HCT116 (cell line): ENCODE results near the gene FGF3. TPM values are rescaled to one million over a fixed set of nuclear protein-coding genes. Genes with fewer than 3 reads are reported as not detected.

Experiments used
- ATAC-seq: fragments of 200-7000 bp; cut with Tn5 transposase; 2 replicates; pipeline ENCODE4 v1.9.1; 2020; ENCODE audit warnings: mild to moderate bottlenecking, moderate library complexity
- BruUV-seq: library from RNA; stranded (reverse); fragments of 400-500 nt; replicated peaks from 2 replicates; lab custom pipeline; 2021; lab: Mats Ljungman, UMichigan
- CTCF ChIA-PET: fragments of 300-600 bp; sonication (Branson Sonifier 250); formaldehyde crosslinking; loops from one replicate; lab custom pipeline; 2021; ENCODE audit warnings: antibody characterized with exemption; lab: Charles Lee
- POLR2A ChIA-PET: fragments of 300-600, 350-600 bp; sonication (Branson Sonifier 250); formaldehyde crosslinking; loops from one replicate; lab custom pipeline; 2021; ENCODE audit warnings: antibody characterized with exemption; lab: Charles Lee
- RAD21 ChIA-PET, 2 experiments: fragments of 300-600 bp; sonication (Branson Sonifier 250); formaldehyde crosslinking; loops; one replicate each; lab custom pipeline; 2023; ENCODE audit warnings: low total read pairs in 2 of 2; ENCODE audit not compliant: uncharacterized antibody in 2 of 2, unreplicated experiment in 2 of 2, low non-redundant PET in 1 of 2; lab: Charles Lee
- DNase-seq: peaks from one replicate; pipeline ENCODE4 v3.0.0-alpha.2; 2010; ENCODE audit warnings: low read depth, low spot score
- H2AFZ ChIP-seq: fragments of 200-600 bp; shearing (Covaris generic), sonication (generic); 2 replicates; pipeline ENCODE4 v1.6.1; 2017; ENCODE audit warnings: low read depth, mixed run types, mixed read lengths, antibody characterized with exemption, low read length; ENCODE audit not compliant: poor library complexity, severe bottlenecking
- H3K27ac ChIP-seq: 2 replicates; pipeline ENCODE4 v1.5.1; 2012; ENCODE audit warnings: low read depth, low read length
- H3K27me3 ChIP-seq: fragments of 200-600 bp; sonication (generic); 2 replicates; pipeline ENCODE4 v1.6.1; 2016; ENCODE audit warnings: mixed run types, low read length, mixed read lengths; ENCODE audit not compliant: insufficient read depth
- H3K36me3 ChIP-seq, 2 experiments: fragments of 200-500 bp in 1 of 2; fragments of 200-600 bp in 1 of 2; sonication (Bioruptor generic) in 1 of 2; sonication (generic) in 1 of 2; 2 replicates each; pipeline versions ENCODE4 v1.5.1 to v1.6.1; 2014 to 2016; ENCODE audit warnings: low read length in 2 of 2, inconsistent platforms in 1 of 2, mixed read lengths in 1 of 2, mixed run types in 1 of 2; ENCODE audit not compliant: insufficient read depth in 2 of 2, control insufficient read depth in 1 of 2
- H3K4me1 ChIP-seq, 2 experiments: fragments of 200-600 bp in 1 of 2; sonication (generic) in 1 of 2; 2 replicates each; pipeline versions ENCODE4 v1.5.1 to v1.6.1; 2012 to 2017; ENCODE audit warnings: low read length in 2 of 2, inconsistent platforms in 1 of 2, mild to moderate bottlenecking in 1 of 2, mixed read lengths in 1 of 2, mixed run types in 1 of 2, moderate library complexity in 1 of 2; ENCODE audit not compliant: insufficient read depth in 2 of 2, control insufficient read depth in 1 of 2
- H3K4me2 ChIP-seq: fragments of 200-600 bp; sonication (generic); 2 replicates; pipeline ENCODE4 v1.6.1; 2017; ENCODE audit warnings: mixed run types, low read length, mixed read lengths
- H3K4me3 ChIP-seq, 2 experiments: fragments of 200-600 bp in 1 of 2; sonication (generic) in 1 of 2; replicated peaks in 1 of 2; 2 replicates each; pipeline ENCODE4 v1.5.1; 2011 to 2016; ENCODE audit warnings: low read length in 2 of 2, control low read depth in 1 of 2, low read depth in 1 of 2, mild to moderate bottlenecking in 1 of 2, mixed read lengths in 1 of 2, mixed run types in 1 of 2
- H3K79me2 ChIP-seq: fragments of 200-600 bp; sonication (generic); 2 replicates; pipeline ENCODE4 v1.6.1; 2017; ENCODE audit warnings: mild to moderate bottlenecking, mixed run types, low read length, moderate library complexity, mixed read lengths; ENCODE audit not compliant: insufficient read depth
- H3K9ac ChIP-seq: fragments of 200-600 bp; sonication (generic); 2 replicates; pipeline ENCODE4 v1.6.1; 2016; ENCODE audit warnings: low read length, mixed read lengths
- H3K9me2 ChIP-seq: fragments of 200-600 bp; sonication (generic), shearing (Covaris generic); 2 replicates; pipeline ENCODE4 v1.6.1; 2017; ENCODE audit warnings: mixed run types, mild to moderate bottlenecking, moderate library complexity; ENCODE audit not compliant: insufficient read depth
- H3K9me3 ChIP-seq, 2 experiments: fragments of 200-500 bp in 1 of 2; fragments of 200-600 bp in 1 of 2; sonication (Bioruptor generic) in 1 of 2; sonication (generic) in 1 of 2; 2 replicates each; pipeline ENCODE4 v1.6.1; 2014 to 2017; ENCODE audit warnings: low read length in 2 of 2, mixed read lengths in 2 of 2, inconsistent platforms in 1 of 2, low read depth in 1 of 2, mild to moderate bottlenecking in 1 of 2, mixed run types in 1 of 2, moderate library complexity in 1 of 2; ENCODE audit not compliant: control insufficient read depth in 1 of 2, insufficient read depth in 1 of 2
- H4K20me1 ChIP-seq: fragments of 200-600 bp; sonication (generic), shearing (Covaris generic); 2 replicates; pipeline ENCODE4 v1.6.1; 2017; ENCODE audit warnings: mixed run types, mild to moderate bottlenecking, moderate library complexity; ENCODE audit not compliant: insufficient read depth
- ATF3 ChIP-seq: IDR thresholded peaks from 2 replicates; pipeline ENCODE4 v1.6.1; 2012
- CBX3 ChIP-seq: IDR thresholded peaks from 2 replicates; pipeline ENCODE4 v1.6.1; 2012; ENCODE audit warnings: low read depth
- CTCF ChIP-seq, 3 experiments: fragments of 200-600 bp in 1 of 3; sonication (generic) in 1 of 3; IDR thresholded peaks in 2 of 3; conservative IDR thresholded peaks in 1 of 3; 2 replicates each; pipeline ENCODE4 v1.5.1; 2012 to 2017; ENCODE audit warnings: low read depth in 2 of 3, low read length in 2 of 3, antibody characterized with exemption in 1 of 3, borderline replicate concordance in 1 of 3, control low read depth in 1 of 3, mild to moderate bottlenecking in 1 of 3, mixed read lengths in 1 of 3, mixed run types in 1 of 3, moderate library complexity in 1 of 3; ENCODE audit not compliant: insufficient read depth in 1 of 3
- EGR1 ChIP-seq: IDR thresholded peaks from 2 replicates; pipeline ENCODE4 v1.6.1; 2012; ENCODE audit warnings: low read depth
- ELF1 ChIP-seq: IDR thresholded peaks from 2 replicates; pipeline ENCODE4 v1.6.1; 2012; ENCODE audit warnings: low read depth, borderline replicate concordance
- JUND ChIP-seq: IDR thresholded peaks from 2 replicates; pipeline ENCODE4 v1.6.1; 2012
- MAX ChIP-seq: IDR thresholded peaks from 2 replicates; pipeline ENCODE4 v1.6.1; 2012
- POLR2A ChIP-seq: IDR thresholded peaks from 2 replicates; pipeline ENCODE4 v1.7.0; 2011; ENCODE audit warnings: borderline replicate concordance; ENCODE audit not compliant: insufficient read depth, insufficient read length; ENCODE audit errors: extremely low read depth
- SRF ChIP-seq: IDR thresholded peaks from 2 replicates; pipeline ENCODE4 v1.6.1; 2012; ENCODE audit warnings: low read depth
- TCF7L2 ChIP-seq: IDR thresholded peaks from 2 replicates; pipeline ENCODE4 v1.7.0; 2011; ENCODE audit warnings: borderline replicate concordance, inconsistent platforms; ENCODE audit not compliant: insufficient read depth, insufficient read length; ENCODE audit errors: extremely low read depth
- ZBTB33 ChIP-seq: IDR thresholded peaks from 2 replicates; pipeline ENCODE4 v1.6.1; 2011; ENCODE audit warnings: mild to moderate bottlenecking, low read length, moderate library complexity; ENCODE audit not compliant: insufficient replicate concordance; ENCODE audit errors: extremely low read depth
- ZNF274 ChIP-seq: fragments of 200-500 bp; sonication (Bioruptor generic); IDR thresholded peaks from 2 replicates; pipeline ENCODE4 v1.6.1; 2014; ENCODE audit warnings: mild to moderate bottlenecking, low read depth, low read length, inconsistent platforms
- intact Hi-C: fragments of 100-400 bp; cut with micrococcal nuclease; formaldehyde crosslinking; loops from 2 replicates; pipeline ENCODE4 v1.10.0; 2022
- total RNA-seq: library from RNA; stranded (reverse); gene quantifications from one replicate; pipeline ENCODE4 v1.2.1, GENCODE V29; 2021; ENCODE audit not compliant: unreplicated experiment

FGF3 gene
- total RNA-seq, 1 experiment from 2014 or later: not detected

GRCh38 chr11:69770540-69770939 is 48.7 kb downstream of the FGF3 start:
- H3K4me2 ChIP-seq: no peak overlapping the region
- H3K27me3 ChIP-seq: no peaks in the 10 kb centered on the region
- H4K20me1 ChIP-seq: no peaks in the 10 kb centered on the region
- POLR2A ChIA-PET: no interaction called here
- H3K27ac ChIP-seq: no peak overlapping the region
- H3K4me3 ChIP-seq: no peak overlapping the region
- H3K9me2 ChIP-seq: no peaks in the 10 kb centered on the region
- H3K36me3 ChIP-seq: no peaks in the 10 kb centered on the region
- TF ChIP-seq ZBTB33 (no peak), CTCF (IDR thresholded peaks at IDR 0.05 in 2 of 3, conservative IDR thresholded peaks at IDR 0.05 in 1 of 3; ENCODE audit: borderline replicate concordance in 1 of 3, insufficient read depth in 1 of 3, low read depth in 2 of 3, low read length in 2 of 3) (0 out of 6 replicates have a peak, but pooled peaks of 1 of the 3 experiments have one; percentile 7), JUND (no peak)
- TF ChIP-seq, all 23 proteins: peak for 1
- no peak overlapping the region for H2AFZ ChIP-seq
- no peaks in the 10 kb centered on the region for H3K4me1 ChIP-seq
- no peaks in the 10 kb centered on the region for H3K9me3 ChIP-seq
- peak; percentile 85 for ATAC-seq
- BruUV-seq: no TSS peak
- ChIA-PET CTCF (interaction anchor here (1.1 kb wide), 1 partner anchor 31 kb away, joined by 3 read pairs; no protein-coding TSS in a partner anchor), RAD21 (no interaction called here)
- no peaks in the 10 kb centered on the region for H3K79me2 ChIP-seq
- intact Hi-C loops: no loop called here
- DNase-seq: no peak
- H3K9ac ChIP-seq: no peak overlapping the region

GRCh38 chr11:69765498-69765995 is 53.7 kb downstream of the FGF3 start:
- no peaks in the 10 kb centered on the region for H3K27me3 ChIP-seq
- H4K20me1 ChIP-seq: no peaks in the 10 kb centered on the region
- H2AFZ ChIP-seq: no peak overlapping the region
- H3K4me2 ChIP-seq: no peak overlapping the region
- H3K9ac ChIP-seq: no peak overlapping the region
- no peak for ATAC-seq
- CTCF ChIA-PET: no interaction called here
- RAD21 ChIA-PET: no interaction called here
- no peak overlapping the region for H3K27ac ChIP-seq
- H3K9me2 ChIP-seq: no peaks in the 10 kb centered on the region
- H3K36me3 ChIP-seq: no peaks in the 10 kb centered on the region
- intact Hi-C loops: no loop called here
- no peak overlapping the region for H3K4me3 ChIP-seq
- POLR2A ChIA-PET: no interaction called here
- no peaks in the 10 kb centered on the region for H3K4me1 ChIP-seq
- H3K79me2 ChIP-seq: no peaks in the 10 kb centered on the region
- BruUV-seq: no TSS peak
- TF ChIP-seq POLR2A (no peak), ELF1 (no peak), CBX3 (no peak), SRF (no peak), EGR1 (no peak), MAX (no peak), ZNF274 (no peak), CTCF (IDR thresholded peaks at IDR 0.05 in 2 of 3, conservative IDR thresholded peaks at IDR 0.05 in 1 of 3; ENCODE audit: borderline replicate concordance in 1 of 3, insufficient read depth in 1 of 3, low read depth in 2 of 3, low read length in 2 of 3) (no peak), ATF3 (no peak), TCF7L2 (no peak)
- H3K9me3 ChIP-seq: no peaks in the 10 kb centered on the region
- DNase-seq: no peak
